GM21528 (cell line): Measurements from ENCODE around the gene CERS2.
A peak's percentile ranks its signal among the peaks of the same experiment; 100 is the strongest.

ENCODE experiments used
- ATAC-seq: cut with Tn5 transposase; IDR thresholded peaks from one replicate; pipeline ENCODE4 v1.9.1; 2021; ENCODE audit warnings: mild to moderate bottlenecking, moderate library complexity; ENCODE audit not compliant: unreplicated experiment, low FRiP score

Gene CERS2

DNA sequence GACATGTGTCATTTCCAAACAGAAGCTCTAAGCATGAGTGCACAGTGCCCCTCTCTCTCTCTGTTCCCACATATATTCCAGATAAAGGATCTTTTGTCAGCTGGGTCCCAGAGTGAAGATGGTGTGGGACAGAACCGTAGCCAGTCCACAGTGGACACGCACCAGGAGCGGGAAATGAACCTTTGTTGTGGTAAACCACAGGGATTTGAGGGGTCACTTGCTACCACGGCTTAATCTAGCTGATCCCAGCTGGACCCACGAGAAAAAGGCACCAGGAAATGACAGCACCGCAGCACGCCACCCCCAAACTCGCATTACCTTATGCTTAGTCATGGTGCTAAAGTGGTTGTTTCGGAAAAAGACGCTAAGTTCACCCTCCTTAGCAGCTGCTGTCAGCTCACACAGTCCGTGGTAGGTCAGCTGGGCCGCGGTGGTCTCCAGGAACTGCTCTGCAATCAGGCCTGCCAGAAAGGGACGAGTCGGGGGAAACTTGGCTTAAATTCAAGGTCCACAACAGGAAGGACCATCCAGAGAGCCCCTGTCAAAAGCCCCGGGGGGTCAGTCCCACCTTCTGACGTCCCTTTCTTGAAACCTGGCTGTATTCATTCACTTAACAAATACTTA lies 24.5 kb upstream of the CERS2 start:
- no peak for ATAC-seq

DNA sequence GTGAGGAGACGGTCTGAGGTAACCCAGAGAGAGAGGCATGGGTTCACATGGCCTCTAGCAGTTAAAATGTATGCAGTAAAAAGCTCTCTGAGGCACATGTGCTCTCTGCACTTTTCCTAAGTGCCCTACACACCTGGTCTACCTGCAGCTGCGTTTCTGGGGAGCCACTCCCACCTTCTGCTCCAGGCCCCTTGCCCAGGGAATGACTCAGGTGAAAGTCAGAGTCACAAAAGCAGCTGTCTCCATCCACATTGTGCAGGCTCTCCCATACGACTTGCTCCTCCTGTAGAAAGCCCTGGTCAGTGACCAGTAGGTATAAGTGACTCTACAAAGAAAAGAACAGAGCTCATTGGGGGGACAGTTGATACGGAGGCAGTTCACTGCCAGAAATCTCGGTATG lies 23.3 kb upstream of the CERS2 start:
- ATAC-seq: no peak

DNA sequence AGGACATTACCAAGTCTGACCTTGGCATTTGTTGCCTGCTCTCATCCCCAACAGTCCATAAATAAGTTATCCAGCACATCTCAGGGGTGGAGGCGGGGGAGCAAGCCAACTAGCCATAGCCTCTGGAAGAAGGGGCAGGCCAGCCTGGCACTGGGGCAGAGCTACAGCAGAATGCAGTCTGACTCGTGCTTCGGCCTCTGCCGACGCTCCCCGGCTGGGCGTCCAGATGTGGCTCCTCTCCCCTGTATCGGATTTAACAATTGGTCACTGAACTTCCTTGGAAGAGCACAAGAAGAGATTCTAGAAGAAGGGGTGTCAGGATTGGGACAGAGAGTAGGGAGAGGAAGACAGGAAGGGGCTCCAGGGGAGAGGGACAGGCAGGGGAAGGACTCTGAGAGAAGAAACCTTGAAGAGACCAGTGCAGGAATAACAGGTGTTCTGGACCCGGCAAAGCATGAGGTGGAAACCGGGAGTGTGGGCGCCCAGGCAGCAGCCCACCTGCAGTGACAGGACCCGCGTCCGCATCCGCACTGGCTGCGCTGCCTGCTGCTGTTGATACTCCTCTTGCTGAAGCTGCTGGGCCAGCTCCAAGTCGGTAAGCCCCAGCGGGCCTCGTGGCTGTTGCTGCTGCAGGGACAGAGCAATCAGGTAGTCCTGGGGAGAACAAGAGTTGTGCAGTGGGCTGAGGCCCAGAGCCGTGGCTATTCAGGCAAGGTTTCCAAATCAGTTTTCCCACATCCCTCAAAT lies 22.7 kb upstream of the CERS2 start:
- no peak for ATAC-seq

DNA sequence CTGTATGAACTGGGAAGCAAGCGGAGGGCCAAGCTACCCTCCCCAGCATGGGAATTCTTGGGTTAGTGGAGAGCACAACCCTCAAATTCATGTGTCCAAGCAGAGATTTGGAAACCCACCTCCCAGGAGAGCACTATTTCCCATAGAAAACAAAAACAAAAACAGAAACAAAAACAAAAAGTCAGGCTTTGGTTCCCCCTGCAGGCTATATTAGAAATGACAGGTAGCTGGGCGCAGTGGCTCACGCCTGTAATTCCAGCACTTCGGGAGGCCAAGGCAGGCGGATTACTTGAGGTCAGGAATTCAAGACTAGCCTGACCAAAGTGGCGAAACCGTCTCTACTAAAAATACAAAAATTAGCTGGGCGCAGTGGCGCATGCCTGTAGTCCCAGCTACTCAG lies 21.3 kb upstream of the CERS2 start:
- ATAC-seq: no peak

DNA sequence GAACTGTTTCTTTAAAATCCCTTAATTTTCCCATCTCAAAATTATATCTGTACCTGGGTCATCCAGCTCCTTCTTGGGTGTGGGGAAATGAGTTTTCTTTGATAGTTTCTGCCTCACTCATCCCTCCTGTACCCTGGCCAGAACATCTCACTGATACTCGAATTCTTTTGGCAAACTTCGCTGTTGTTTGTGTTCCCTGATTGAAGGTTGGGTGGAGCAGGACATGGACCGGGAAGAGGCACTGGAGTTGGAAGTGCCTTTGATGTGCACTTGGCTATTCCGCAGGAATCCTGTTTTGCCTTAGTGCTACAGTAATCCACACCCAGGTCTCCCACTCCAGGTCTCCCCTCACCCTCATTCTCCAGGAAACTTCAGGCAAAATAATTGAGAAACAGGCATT lies 20.8 kb upstream of the CERS2 start:
- no peak for ATAC-seq

DNA sequence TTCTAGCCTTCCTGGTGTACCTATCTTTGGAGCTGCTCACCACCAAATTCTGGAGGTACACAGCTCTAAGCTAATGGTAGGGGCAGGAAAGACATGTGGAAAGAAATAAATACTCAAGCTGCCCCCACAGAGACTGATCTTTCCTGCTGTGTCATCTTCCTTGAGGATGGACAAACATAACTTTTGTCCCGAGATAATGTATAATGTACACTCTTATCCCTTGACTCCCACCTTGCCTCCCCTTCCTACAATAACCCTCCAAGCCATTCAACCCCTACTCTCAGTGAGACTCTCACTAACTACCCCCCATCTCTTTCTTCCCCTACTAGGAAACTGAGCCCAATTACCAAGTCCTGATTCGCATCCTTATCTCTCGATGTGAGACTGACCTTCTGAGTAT lies 19.6 kb upstream of the CERS2 start:
- ATAC-seq: no peak

DNA sequence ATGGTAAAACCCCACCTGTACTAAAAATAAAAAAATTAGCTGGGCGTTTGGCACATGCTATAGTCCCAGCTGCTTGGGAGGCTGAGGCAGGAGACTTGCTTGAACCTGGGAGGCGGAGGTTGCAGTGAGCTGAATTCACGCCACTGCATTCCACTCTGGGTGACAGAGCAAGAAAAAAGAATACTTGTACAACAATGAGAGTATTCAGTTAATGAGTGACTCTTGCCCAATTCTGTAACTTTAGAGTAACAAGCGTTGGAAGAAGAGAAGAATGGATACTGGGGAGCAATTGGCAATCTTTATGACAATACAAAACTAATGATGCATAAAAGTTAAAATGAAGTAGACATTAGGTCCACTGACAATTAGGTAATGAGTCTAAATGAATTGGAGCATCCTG lies 18.0 kb upstream of the CERS2 start:
- no peak for ATAC-seq

DNA sequence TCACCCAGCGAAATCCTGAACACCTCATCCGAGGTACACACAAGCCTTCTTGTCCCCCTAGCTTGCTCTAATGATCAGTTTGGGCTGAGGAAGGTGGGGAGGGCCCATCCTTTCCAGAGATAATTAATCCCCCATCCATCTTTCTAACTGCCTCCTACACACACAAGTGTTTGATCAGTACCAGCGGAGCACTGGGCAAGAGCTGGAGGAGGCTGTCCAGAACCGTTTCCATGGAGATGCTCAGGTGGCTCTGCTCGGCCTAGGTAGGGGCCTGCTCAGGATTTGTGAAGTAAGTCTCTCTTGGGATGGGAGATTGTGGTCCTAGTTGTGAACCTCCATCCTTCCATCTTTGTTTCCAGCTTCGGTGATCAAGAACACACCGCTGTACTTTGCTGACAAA lies 13.3 kb upstream of the CERS2 start:
- ATAC-seq: no peak

DNA sequence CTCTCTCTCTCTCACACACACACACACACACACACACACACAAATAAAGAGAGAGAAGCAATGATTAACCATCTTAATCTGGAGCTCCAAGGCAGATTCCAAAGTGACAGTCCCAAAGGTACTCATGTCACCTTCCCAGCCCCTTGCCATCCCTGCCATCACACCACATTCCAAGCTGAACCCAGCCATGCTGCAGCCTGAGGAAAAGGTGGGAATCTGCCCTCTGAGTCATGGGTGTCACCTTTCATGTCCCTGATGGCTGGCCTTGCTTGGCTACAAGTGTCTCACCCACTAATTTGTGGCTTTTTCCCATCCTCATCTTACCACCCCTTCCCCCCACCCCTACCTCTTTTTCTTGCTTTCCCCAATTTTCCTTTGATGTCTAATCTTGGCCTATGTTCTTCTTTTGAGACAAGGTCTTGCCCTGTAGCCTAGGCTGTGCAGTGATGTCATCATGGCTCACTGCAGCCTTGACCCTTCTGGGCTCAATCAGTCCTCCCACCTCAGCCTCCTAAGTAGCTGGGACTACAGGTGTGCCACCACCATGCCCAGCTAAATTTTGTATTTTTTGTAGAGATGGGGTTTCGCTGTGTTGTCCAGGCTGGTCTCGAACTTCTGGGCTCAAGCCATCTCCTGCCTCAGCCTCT lies 10.7 kb upstream of the CERS2 start:
- ATAC-seq: no peak

DNA sequence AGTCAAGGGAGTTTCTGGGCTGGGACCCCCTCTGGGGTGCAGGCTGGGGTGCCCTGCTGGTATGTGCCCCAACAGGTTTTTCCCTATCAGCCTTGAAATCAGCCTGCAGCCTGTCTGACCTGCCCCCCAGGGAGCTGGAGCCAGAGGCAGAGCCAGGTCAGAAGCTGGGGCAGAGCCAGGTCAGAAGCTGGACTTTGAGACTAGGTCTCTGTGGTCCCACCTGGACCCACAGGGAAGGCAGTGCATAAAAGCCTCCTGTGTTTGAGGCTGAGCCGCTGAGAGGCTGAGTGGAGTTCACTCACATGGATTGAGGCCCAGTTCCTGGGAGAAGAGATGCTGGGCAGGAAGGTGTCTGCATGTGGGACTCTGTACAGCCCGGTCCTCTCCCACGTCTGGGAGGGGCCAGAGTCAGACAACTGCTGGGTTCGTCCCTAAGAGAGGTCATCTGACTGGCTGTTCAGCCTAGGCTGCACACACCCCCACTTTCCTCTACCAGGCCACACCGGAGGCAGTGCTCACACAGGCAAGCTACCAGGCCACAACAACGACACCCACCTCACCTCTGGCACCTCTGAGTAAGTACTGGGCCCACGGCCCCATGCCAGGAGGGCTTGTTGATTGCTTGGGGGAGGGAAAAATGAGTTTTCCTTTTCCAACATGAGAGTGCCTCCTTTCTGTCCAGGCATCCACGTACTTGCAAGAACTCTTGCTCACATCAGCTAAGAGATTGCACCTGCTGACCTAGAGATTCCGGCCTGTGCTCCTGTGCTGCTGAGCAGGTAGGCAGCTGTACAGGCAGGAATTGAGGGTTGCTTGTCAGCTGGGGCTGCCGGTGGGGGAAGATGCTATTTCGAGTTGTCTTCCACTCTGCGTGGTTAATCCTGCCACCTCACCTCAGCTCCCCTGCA lies 7.4 kb upstream of the CERS2 start, which contains the start of gene ANXA9:
TSS of gene ANXA9 (plus strand) at position 488 of the 908 bp plus-strand sequence. CDS start 814 bp downstream, outside the sequence.
- ATAC-seq: no peak

DNA sequence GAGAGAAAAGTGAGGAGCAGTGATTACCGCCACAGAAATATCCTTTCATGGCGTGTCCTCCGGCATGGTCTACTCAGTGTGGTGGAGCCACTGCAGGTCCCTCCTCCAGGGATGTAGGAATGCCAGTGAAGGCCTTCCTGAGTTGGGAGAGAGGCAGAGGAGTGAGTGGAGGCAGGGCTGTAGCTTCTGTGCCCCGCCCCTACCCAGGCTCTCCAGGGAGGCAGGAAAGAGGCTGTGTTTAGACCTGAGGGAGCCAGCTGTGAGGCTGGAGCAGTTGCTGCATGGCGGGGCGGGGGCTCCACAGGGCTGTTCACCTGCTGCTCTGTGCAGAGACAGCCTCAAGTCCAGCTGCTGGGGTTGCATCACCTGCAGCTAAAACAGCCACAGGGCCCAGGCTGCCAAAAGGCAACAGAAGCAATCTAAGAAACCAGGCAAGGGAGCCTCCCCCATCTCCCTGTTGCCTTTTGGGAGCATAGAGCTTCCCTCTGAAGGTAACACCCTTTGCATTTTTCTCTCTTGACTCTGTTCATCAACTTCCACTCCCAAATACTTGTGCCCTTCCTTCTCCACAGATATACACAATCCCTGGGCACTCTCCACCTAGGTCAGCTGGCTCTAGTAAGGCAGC lies 6.7 kb upstream of the CERS2 start:
- no peak for ATAC-seq

DNA sequence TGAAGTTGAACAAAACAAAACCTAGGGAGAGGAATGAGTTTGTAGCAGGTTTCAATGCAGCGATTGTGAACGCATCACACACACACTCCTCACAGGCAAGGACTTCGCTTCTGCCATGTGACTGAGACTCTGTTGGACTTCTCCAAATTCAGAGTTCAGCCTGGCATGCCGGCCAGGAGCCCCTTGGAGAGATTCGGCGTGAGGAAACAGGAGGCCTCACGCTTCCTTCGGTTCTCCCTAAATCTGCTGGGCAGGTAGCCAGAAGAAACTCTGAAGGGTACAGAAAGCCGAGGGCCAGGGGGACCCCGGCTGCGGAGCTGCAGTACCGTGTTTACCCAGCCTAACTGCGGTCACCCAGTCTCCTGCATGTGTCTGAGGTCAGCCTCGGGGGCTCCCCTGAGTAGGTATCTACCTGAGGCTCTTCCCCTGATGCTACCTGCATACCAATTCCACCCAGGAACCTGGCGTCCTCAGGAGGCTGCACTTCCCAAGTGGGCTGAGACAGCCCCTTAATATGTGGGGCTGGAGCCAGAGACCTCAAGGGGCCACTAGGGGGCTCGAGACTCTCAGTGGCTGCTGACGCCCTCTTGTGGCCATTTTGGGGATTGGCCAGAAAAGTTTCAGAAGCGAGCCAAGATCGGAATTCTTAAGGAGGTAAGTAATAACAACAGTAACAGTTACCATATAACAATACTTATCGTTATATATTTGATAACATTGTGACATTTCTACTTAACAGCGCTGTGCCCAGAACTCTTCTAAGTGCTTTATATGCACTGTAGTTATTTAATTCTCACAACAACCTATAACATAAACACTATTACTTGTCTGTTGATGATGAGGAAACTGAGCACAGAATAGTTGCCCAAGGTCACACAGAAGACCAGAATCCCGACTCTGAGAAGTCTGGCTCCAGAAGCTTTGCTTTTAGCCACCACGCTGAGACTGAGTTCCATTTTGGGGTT lies 4.7 kb upstream of the CERS2 start:
- peak; percentile 49 for ATAC-seq

DNA sequence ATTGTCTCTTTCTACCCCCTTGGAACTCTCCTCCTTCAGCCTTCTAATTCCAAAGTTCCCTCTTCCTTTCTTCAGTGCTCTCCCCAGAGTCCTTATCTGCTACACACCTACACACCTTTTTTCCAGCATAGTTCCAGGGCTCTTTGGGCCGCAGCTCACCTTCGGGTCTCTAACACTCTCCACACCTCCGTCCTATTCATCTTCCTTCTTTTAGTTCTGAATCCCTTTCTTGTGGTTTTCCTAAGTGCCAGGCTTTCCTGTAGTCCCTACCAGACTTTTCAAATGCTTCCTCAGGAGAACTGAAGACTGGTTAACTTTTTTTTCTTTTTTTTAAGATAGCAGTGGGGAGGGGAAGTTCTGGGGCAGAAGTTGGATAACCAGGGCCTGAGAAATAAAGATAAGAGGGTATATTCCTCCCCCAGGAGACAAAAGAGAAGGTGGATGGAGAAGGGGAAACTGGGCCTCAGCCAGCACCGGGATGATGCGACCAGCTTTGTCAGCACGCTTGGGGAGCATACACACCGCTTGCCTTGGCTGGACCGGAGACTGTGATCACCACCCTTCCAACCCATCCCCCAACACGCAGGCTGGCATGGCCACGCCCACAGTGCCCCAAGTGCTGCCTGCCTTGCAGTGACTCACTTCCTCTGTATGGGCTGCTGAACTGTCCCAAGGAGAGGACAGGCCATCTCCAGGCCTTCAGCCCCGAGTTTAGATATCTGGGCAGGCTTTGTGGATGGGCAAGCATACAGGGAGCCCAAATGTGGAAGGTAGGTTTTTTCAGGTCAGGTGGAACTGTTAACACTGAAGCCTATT lies 2.5 kb upstream of the CERS2 start:
- no peak for ATAC-seq

DNA sequence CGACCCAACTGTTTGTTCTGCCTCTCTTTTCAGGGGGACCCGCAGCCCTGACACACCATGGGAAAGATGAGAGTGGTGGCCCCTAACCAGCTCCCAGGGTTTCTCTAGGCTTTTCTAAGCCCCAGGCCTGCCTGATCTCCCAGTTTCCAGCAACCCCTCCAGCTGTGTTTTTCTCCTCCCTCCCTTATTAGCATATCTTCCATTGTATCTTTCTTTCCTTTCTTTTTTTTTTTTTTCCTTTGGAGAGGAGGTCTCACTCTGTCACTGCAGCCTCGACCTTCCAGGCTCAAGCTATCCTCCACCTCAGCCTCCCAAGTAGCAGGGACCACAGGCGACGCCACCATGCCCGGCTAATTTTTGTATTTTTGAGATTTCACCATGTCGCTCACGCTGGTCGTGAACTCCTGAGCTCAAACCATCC lies 1.8 kb upstream of the CERS2 start:
- ATAC-seq: no peak

DNA sequence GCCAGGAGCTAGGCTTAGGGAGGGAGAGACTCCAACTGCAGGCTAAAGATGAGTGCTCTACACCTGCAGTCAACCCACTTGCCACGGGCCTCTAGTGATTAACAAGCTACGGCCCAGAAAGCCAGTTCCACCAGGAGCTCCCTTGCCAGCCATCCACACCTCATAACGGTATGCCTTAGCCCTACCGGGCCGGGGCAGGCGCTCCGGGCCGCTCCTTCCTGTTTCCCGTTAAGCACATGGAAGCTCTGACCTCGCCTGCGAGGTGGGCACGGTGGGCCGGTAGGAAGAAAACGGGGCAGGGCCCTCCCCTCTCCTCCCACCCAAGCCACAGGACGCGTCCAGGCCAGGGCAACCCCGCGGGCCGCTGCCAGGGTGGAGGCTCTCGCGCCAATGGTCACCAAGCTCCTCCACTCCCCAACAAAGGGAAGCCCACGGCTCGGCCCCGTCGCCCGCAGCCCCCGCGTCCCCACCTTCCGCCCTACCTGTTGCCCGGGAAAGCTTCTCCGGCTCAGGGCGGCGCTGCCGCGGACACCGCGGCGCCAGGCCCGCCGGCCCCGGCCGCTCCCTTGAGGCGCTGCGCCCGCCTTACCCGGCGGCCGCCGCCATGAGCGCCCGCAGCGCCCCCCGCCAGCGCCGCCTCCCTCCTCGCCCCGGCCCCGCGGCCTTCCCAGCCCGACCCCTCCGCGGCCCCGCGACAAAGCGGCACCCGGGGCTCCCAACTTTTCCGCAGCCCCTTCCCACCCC lies 627 bp downstream of the CERS2 start:
- ATAC-seq: peak; percentile 35

DNA sequence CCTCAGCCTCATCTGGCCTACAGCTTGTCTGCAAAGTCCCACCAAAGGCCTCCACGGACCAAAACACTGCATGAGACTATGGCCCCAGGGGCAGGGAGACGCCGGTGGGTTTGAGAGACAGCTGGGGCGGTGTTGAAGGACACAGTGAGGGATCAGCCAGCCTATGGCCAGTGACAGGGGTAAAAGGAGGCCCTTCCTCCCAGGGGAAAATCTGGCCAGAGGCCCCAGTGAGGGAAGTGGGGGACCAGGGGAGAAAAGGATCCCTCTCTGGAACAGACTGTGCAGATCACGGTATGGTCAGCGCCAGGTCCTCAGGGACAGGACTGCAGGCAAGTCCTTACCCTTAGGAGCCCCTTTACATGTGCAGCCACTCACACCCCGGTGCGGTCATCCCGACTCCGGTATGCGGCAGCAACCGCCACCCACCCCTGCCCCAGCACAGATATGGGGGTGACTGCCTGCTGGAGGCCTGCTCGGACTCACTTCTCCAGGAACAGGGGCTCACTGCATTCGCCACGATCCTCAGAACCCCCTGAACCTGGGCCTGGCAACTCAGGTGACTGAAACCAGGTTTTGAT lies 1.3 kb downstream of the CERS2 start:
- no peak for ATAC-seq

DNA sequence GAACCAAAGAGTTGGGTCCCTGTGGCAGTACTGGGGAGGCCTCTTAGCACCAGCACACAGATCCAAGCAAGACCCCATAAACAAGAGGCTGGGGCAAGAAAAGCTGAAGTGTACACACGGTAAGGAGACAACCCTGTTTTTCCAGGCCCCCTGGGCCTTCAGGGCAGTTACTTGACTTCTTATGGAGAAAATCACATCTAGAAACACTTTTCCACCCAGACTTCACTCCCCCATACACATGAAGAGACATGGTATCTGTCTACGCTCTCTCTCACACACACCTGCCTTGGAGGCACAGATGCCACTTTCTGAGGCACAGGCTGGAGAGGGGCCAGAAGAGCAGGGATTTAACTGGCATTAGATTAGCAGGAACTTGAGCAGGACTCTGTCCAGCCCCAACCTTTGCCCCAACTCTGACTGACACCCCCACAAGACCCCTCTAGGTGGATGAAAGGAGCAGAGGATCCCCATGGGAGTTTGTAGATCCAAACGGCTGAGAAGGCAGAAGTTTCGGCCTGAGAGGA lies 2.2 kb downstream of the CERS2 start:
- ATAC-seq: no peak
